ENCODE results near the gene C12orf57.

DNA sequence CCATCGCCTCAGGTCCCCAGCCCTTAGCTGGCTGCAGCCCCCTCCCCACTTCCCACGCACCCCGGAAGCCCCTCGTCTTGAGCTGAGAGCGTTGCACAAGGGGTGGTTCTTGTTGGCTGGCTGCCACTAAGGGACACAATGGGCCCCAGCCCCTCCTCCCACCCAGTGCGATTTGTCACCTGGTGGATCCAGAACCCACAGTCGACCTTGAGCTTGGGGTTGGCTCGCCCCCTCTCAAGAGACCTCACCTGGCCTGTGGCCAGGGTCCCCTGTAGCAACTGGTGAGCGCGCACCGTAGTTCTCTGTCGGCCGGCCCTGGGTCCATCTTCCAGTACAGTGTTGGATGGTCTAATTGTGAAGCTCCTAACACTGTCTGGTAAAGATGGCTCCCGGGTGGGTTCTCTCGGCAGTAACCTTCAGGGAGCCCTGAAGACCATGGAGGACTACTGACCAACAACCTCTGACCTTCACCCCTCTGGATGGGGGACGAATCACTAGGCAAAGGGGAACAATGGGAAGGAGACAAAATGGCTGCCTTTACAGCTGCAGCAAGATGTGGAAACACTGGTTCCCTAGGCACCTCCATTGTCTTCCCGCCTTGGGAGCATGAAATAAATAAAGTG lies 20.1 kb downstream of the C12orf57 start:
- TF ChIP-seq, protein P1, sequence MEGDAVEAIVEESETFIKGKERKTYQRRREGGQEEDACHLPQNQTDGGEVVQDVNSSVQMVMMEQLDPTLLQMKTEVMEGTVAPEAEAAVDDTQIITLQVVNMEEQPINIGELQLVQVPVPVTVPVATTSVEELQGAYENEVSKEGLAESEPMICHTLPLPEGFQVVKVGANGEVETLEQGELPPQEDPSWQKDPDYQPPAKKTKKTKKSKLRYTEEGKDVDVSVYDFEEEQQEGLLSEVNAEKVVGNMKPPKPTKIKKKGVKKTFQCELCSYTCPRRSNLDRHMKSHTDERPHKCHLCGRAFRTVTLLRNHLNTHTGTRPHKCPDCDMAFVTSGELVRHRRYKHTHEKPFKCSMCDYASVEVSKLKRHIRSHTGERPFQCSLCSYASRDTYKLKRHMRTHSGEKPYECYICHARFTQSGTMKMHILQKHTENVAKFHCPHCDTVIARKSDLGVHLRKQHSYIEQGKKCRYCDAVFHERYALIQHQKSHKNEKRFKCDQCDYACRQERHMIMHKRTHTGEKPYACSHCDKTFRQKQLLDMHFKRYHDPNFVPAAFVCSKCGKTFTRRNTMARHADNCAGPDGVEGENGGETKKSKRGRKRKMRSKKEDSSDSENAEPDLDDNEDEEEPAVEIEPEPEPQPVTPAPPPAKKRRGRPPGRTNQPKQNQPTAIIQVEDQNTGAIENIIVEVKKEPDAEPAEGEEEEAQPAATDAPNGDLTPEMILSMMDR (conservative IDR thresholded peaks at IDR 0.05; ENCODE audit: low read depth in 2 of 2), result no peak
- no peak for TF ChIP-seq CREB1 (CRISPR knock-in tag; IDR thresholded peaks at IDR 0.05; ENCODE audit: low read depth)
- TF ChIP-seq EZH2 (IDR thresholded peaks at IDR 0.05; ENCODE audit: low read depth, unreplicated experiment), result no peak
- TF ChIP-seq EZH2phosphoT487 (IDR thresholded peaks at IDR 0.05; ENCODE audit: unreplicated experiment), result no peak
- no peak for TF ChIP-seq POLR2AphosphoS5 (IDR thresholded peaks at IDR 0.05; ENCODE audit: low read depth)
